Activated CD4-positive, alpha-beta memory T cell treated with anti-CD3 and anti-CD28 coated beads, Interleukin-2, amount 10 ng/mL, durations not matched to agents 7 days and 5 days (primary cell): ENCODE results near the gene XXYLT1. TPM values are rescaled to one million over a fixed set of nuclear protein-coding genes. Genes with fewer than 3 reads are reported as not detected.
"Not testable (repeated sequence)": the region's sequence is repeated elsewhere in the genome, so short reads cannot be mapped to it uniquely, and the experiment has no call there.

ENCODE experiments used
- CTCF ChIA-PET: fragments of 350-600 bp; sonication (Branson Sonifier 250); formaldehyde crosslinking; loops from one replicate; lab custom pipeline; 2021; ENCODE audit warnings: antibody characterized with exemption, inconsistent platforms; lab: Charles Lee
- POLR2A ChIA-PET: fragments of 350-600 bp; sonication (Branson Sonifier 250); formaldehyde crosslinking; loops from one replicate; lab custom pipeline; 2021; ENCODE audit warnings: antibody characterized with exemption; lab: Charles Lee
- DNase-seq: peaks from one replicate; pipeline ENCODE4 v3.0.0-alpha.2; 2020
- H3K27ac Mint-ChIP-seq: one replicate; pipeline ENCODE4 v1.8.0; 2021; ENCODE audit warnings: mild to moderate bottlenecking, mixed read lengths
- H3K27me3 Mint-ChIP-seq: one replicate; pipeline ENCODE4 v1.8.0; 2021; ENCODE audit warnings: mixed read lengths
- H3K36me3 Mint-ChIP-seq: one replicate; pipeline ENCODE4 v1.8.0; 2021; ENCODE audit warnings: low read depth, mixed read lengths
- H3K4me1 Mint-ChIP-seq: one replicate; pipeline ENCODE4 v1.8.0; 2021; ENCODE audit warnings: mixed read lengths
- H3K4me3 Mint-ChIP-seq: one replicate; pipeline ENCODE4 v1.8.0; 2021; ENCODE audit warnings: mild to moderate bottlenecking, mixed read lengths
- H3K9me3 Mint-ChIP-seq: one replicate; pipeline ENCODE4 v1.8.0; 2021; ENCODE audit warnings: mixed read lengths
- total RNA-seq, 2 experiments: library from RNA; stranded (reverse); gene quantifications; one replicate each; pipeline ENCODE4 v1.2.3, GENCODE V29; 2021

Gene XXYLT1
- total RNA-seq, 2 experiments from 2014 or later = 5.0 to 5.6 TPM

DNA sequence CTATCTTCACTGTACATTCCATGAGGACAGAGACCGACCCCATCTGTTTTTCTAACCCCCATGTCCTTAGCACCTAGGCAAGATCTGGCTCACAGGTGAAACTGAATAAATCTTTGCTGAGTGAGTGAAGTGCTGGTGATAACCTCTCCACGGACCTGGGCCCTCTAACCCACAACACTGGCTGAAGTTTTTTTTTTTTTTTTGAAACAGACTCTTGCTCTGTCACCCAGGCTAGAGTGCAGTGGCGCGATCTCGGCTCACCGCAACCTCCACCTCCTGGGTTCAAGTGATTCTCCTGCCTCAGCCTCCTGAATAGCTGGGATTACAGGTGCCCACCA lies 84.3 kb downstream of the XXYLT1 start:
- H3K27ac Mint-ChIP-seq, H3K27me3 Mint-ChIP-seq, DNase-seq, H3K4me3 Mint-ChIP-seq, POLR2A ChIA-PET, CTCF ChIA-PET, H3K9me3 Mint-ChIP-seq, H3K36me3 Mint-ChIP-seq: not testable (repeated sequence)
- peaks cover 48% of the 10 kb centered on the region for H3K4me1 Mint-ChIP-seq

DNA sequence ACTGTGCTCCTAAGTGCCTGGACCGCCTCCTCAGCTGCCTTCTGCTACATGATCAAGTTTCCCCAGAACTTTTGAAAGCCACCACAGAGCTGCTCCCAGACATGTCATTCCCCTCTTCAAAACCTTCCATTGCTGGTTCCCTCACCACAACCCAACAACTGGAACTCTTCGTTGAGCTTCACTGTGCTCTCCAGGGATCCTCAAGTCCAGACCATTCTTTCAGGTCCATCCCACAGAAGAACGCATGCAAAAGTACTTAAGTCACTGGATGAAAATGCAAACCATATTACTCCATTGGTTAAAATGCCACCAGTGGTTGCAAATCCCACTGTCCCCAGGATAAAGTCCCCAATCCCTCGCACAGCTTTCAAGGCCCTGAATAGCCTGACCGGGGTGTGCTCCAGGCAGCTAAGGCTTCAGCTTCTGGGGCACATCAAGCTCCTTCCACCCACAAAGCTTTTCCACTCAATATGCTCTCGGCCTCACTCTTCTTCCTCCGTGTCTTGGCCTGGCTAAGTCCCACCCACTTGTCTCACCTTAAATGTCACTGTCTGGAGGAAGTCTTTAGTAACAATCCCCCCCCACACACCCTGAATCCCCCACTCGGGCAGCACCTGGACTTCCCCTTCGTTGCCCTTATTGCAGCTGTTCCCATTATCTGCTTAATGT lies 84.8 kb downstream of the XXYLT1 start:
- Mint-ChIP-seq H3K9me3 (peaks cover 3% of the 10 kb centered on the region), H3K36me3 (no peaks in the 10 kb centered on the region), H3K4me3 (no peak overlapping the region), H3K4me1 (peaks cover 49% of the 10 kb centered on the region), H3K27ac (no peak overlapping the region), H3K27me3 (no peaks in the 10 kb centered on the region)
- CTCF ChIA-PET = no interaction called here
- POLR2A ChIA-PET = no interaction called here
- no peak for DNase-seq

DNA sequence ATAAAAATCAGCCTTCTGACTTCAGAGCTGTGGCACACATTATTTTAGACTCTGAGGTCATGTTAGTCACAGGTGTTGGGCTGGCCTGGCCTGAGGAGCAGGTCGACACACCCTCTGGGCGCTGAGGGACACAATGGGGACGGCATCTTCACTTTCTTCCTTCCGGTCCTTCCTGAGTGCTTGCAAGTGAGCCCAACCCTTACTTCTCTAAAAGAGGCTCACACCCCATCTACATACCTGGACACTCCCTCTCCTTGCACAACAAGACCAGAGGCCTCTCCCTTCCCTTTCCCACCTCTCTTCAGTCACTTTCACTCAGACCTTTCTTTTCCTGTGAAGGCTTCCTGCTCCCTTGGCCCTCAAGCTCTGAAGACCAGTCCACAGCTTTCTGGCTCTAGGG lies 85.4 kb downstream of the XXYLT1 start:
- Mint-ChIP-seq H3K9me3 (no peaks in the 10 kb centered on the region), H3K4me3 (no peak overlapping the region), H3K27ac (no peak overlapping the region), H3K27me3 (no peaks in the 10 kb centered on the region), H3K36me3 (no peaks in the 10 kb centered on the region), H3K4me1 (peaks cover 49% of the 10 kb centered on the region)
- ChIA-PET CTCF (no interaction called here), POLR2A (interaction anchor here (0.7 kb wide), 1 partner anchor 10 kb away, joined by 3 read pairs; no protein-coding TSS in a partner anchor)
- no peak for DNase-seq

DNA sequence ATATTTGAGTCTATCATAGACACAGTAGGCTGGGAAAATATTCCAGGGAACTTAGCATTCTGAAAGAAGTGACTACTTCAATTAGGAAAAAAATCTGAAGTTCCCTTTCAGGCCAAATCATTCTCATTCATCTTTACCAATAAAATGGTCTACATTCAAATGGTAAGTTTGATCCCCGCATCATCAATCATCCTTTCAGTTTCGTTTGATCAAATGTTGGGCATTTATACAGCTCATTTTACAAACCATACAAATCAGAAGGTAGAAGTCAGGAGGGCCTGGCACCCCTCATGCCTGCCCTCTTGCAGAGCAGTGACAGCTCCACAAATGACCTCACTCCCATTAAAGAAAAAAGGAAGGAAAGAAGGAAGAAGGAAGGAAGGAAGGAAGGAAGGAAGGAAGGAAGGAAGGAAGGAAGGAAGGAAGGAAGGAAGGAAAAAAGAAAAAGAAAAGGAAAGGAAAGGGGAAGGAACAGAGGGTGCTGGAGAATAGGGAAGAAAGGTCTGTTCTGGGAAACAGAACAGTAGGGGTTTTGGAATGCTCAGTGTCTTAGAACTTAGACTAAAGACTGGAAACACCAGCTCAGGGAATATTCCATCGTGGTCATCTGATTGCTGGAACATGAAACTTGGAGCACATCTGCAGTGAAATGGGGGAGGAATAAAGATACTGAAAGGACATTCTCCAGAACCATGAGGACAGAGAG lies 86.1 kb downstream of the XXYLT1 start:
- no peak for DNase-seq
- H3K4me3 Mint-ChIP-seq = no peak overlapping the region
- H3K27me3 Mint-ChIP-seq = no peaks in the 10 kb centered on the region
- peaks cover 49% of the 10 kb centered on the region for H3K4me1 Mint-ChIP-seq
- POLR2A ChIA-PET = interaction anchor here (0.7 kb wide), 1 partner anchor 10 kb away, joined by 3 read pairs; no protein-coding TSS in a partner anchor
- no peaks in the 10 kb centered on the region for H3K36me3 Mint-ChIP-seq
- H3K9me3 Mint-ChIP-seq = no peaks in the 10 kb centered on the region
- H3K27ac Mint-ChIP-seq = no peak overlapping the region
- CTCF ChIA-PET = interaction anchor here (0.7 kb wide), 1 partner anchor 1158 kb away, joined by 7 read pairs; no protein-coding TSS in a partner anchor

DNA sequence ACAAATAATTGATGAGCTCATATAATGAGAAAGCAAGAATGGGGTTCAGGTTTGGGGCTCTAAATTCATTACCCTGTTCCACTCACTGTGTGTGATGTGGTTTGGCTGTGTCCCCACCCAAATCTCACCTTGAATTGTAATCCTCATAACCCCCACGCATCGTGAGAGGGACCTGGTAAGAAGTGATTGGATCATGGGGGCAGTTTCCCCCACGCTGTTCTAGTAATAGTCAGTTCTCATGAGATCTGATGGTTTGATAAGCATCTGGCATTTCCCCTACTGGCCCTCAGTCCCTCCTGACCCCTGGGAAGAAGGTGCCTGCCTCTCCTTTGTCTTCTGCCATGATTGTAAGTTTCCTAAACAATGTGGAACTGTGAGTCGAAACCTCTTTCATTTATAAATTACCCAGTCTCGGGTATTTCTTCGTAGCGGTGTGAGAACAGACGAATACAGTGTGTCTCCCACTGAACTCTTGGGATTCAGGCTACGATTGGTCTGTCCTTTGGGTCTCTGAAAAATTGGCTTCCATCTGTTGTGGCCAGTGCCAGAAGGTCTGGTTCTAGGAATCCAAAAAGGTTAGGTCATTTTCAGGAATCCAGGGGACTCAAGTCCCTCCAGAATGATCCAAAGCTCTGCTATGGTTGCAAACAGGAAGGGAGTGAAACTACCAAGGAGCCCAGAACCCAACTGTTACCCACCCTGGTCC lies 87.7 kb downstream of the XXYLT1 start:
- Mint-ChIP-seq H3K9me3 (no peaks in the 10 kb centered on the region), H3K4me3 (no peak overlapping the region), H3K36me3 (no peaks in the 10 kb centered on the region), H3K27ac (peak overlapping the region; percentile 4), H3K27me3 (no peaks in the 10 kb centered on the region), H3K4me1 (peaks cover 49% of the 10 kb centered on the region)
- no peak for DNase-seq
- ChIA-PET CTCF (interaction anchor here (1.0 kb wide), 1 partner anchor 76 kb away, joined by 3 read pairs; no protein-coding TSS in a partner anchor), POLR2A (no interaction called here)

DNA sequence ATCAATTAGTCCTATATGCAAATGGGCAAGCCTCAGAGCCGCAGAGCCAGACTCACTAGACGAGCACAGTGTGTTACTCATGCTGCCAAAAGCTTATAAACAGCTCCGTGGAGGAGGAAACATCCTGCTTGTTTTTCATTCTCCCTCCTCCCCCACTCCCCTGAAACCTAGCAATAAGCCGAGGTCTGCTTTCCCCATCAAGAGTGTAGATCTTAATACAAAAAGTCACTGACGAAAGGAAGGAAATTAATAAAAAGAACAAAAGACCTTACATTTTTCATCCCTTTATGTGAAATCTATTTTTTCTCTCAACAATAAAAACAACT lies 88.5 kb downstream of the XXYLT1 start:
- no peaks in the 10 kb centered on the region for H3K9me3 Mint-ChIP-seq
- peak overlapping the region; percentile 10 for H3K4me3 Mint-ChIP-seq
- ChIA-PET CTCF (interaction anchor here (1.1 kb wide), 1 partner anchor 89 kb away, joined by 3 read pairs; the partner anchor contains the start of gene XXYLT1), POLR2A (no interaction called here)
- H3K4me1 Mint-ChIP-seq = peaks cover 48% of the 10 kb centered on the region
- no peak for DNase-seq
- no peak overlapping the region for H3K27ac Mint-ChIP-seq
- no peaks in the 10 kb centered on the region for H3K27me3 Mint-ChIP-seq
- H3K36me3 Mint-ChIP-seq = no peaks in the 10 kb centered on the region

DNA sequence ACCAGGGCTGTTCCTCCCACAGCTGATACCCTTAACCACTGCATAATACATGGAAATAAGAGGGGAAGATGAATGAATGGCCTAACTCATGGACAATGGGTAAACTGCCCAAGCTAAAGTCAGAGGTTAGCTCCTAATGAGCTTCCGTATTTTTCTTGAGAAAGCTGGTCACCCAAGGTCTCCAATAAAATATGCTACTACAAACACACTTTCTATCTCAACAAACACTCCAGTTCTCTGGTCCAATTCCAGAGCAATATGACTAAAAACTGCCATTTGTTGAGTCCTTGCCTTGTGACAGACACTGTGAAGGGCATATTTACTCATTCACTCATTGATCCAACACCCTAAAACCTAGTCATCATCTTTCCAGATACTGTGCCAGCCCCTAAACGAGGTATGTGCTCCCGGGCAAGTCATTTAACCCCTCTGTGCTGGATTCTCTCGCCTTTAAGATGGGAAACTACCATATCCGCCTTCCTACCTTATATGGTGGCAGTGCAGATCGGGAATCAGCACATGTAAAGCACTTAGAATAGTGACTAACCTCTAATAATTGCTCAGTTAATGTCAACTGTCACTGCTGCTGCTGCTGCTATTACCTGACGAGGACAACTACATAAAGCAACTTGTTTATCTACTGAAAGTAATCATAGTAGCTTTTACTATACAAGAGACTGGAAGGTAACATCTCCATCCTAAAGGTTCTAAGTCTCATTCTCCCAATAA lies 89.1 kb downstream of the XXYLT1 start:
- Mint-ChIP-seq H3K36me3 (no peaks in the 10 kb centered on the region), H3K4me1 (peaks cover 48% of the 10 kb centered on the region), H3K27me3 (no peaks in the 10 kb centered on the region), H3K9me3 (no peaks in the 10 kb centered on the region), H3K27ac (no peak overlapping the region), H3K4me3 (no peak overlapping the region)
- ChIA-PET CTCF (interaction anchor here (1.1 kb wide), 1 partner anchor 89 kb away, joined by 3 read pairs; the partner anchor contains the start of gene XXYLT1), POLR2A (no interaction called here)
- no peak for DNase-seq

DNA sequence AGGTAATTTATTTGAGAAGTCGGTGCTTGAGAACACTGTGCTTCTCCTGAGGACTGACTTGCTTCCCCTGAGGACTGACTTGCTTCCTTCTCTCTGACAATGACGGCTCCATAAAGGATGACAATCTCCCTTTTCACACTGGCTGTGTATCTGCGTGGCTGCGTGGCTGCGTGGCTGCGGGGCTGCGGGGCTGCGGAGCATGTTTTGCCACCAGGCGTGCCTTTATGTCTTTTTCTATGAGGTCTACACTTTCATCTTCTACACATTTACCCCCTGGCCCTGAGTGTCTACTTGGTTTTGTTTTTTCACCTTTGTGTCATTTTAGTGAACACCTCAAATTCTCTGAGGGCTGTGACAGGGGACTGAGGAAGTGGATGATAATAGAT lies 89.9 kb downstream of the XXYLT1 start:
- Mint-ChIP-seq H3K4me1 (peaks cover 42% of the 10 kb centered on the region), H3K4me3 (no peak overlapping the region), H3K9me3 (no peaks in the 10 kb centered on the region), H3K27me3 (no peaks in the 10 kb centered on the region), H3K36me3 (no peaks in the 10 kb centered on the region), H3K27ac (no peak overlapping the region)
- POLR2A ChIA-PET = no interaction called here
- CTCF ChIA-PET = no interaction called here
- no peak for DNase-seq

DNA sequence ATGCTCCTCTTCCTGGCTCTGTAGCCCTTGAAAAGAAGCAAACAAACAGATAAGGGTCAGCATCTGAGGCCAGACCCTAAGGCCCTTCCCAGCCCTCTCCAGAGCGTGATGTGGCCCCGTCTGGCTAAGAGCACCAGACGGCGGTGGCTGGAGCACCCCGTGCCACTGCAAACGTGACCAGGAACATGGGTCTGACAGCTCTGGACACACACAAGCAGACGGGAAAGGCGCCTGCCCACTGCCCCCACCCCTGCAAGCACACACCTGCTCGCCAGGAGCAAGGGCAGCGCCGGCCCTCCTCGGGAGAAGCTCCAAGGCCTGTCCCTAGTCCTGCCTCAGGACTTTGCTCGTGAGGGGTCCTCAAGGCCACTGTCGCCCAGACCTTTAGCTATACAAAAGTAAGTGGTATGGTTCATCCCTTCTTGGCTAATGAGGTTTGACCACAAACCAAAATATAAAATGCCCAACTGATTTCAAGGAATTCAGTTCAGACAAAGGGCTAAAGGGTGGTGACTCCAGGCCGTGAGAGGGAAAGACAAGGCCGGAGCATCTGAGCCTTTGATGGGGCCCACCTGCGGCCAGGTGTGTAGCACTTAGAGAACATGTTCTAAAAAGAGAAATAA lies 90.4 kb downstream of the XXYLT1 start:
- no peaks in the 10 kb centered on the region for H3K9me3 Mint-ChIP-seq
- CTCF ChIA-PET = no interaction called here

DNA sequence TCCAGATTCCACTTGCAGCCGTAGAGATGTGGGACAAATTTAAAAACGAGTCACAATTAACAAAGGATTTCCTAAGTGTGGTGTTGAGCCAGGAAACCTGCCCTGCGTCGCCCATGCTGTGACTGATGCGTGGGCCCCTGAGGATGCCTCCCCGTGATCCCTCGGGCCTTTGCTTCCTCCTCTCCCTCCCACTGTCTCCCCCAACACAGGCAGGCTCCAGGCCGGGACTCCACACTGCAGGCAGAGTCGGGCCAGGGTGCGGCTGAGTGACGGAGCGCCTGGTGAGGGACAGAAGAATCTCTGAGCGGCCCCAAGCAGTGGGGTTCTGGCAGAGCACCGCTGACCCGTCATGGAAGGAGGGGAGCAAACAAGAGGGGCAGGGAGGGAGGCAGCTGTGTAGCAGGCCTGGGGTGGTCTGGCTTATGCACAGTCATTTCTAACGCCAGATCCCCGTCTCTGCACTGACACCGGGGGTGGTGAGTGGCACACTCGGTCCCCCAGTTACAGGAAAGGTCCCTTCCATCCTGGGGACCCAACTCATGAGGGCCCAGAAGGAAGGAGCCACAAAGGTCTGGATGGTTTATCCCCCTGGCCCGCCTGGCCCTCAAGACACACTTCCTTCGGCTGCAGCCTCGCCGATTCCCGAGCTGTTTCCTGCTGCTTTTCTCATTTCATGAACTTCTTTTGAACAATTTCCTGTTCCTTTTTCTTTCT lies 91.0 kb downstream of the XXYLT1 start:
- no peaks in the 10 kb centered on the region for H3K9me3 Mint-ChIP-seq
- DNase-seq = no peak
- ChIA-PET CTCF (no interaction called here), POLR2A (no interaction called here)
- H3K27me3 Mint-ChIP-seq = no peaks in the 10 kb centered on the region
- no peak overlapping the region for H3K4me3 Mint-ChIP-seq
- no peaks in the 10 kb centered on the region for H3K36me3 Mint-ChIP-seq
- H3K27ac Mint-ChIP-seq = no peak overlapping the region
- H3K4me1 Mint-ChIP-seq = peaks cover 33% of the 10 kb centered on the region

More for the DNA sequence above, 90.4 kb downstream of the XXYLT1 start:
- Mint-ChIP-seq H3K27ac (no peak overlapping the region), H3K4me3 (no peak overlapping the region), H3K36me3 (no peaks in the 10 kb centered on the region), H3K27me3 (no peaks in the 10 kb centered on the region), H3K4me1 (peaks cover 37% of the 10 kb centered on the region)
- DNase-seq = no peak
- POLR2A ChIA-PET = no interaction called here

DNA sequence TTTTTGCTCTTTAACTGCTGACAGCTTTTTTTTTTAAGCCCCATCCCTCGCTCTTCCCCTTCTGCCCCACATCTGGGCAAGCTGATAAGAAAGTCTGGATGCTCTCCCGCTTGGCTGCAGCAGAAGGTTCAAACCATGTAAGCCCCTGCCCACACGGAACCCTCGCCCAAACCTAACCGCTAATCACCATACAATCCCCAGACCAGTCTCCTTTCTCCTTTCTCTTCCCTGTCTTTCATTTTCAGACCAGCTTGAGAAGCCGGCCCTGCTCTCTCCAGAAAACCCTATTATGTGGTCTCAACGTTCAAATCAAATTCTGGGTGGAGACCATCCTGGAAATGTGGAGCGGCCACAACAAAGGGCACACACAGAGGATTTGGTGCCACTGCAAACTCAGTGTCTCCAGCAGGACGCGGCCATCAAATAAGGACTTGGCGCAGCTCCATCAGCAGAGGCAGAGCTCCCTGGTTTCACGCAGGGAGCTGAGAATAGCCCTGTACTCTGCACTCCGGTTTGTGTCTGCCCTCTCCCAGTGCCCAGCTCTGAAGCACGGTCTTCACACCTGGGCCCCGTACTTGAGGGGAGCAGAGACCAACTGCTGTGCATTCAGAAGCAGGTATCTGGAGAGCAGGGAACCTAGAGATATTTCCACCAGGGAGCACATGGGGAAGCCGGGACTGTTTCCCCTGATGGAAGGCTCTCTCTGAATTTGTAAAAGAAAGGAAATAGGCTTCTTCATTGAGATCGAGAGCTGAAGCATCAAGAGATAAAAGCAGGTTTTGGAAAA lies 92.6 kb downstream of the XXYLT1 start:
- no peak overlapping the region for H3K27ac Mint-ChIP-seq
- peaks cover 18% of the 10 kb centered on the region for H3K4me1 Mint-ChIP-seq
- no peaks in the 10 kb centered on the region for H3K36me3 Mint-ChIP-seq
- no peaks in the 10 kb centered on the region for H3K9me3 Mint-ChIP-seq
- no peak overlapping the region for H3K4me3 Mint-ChIP-seq
- CTCF ChIA-PET = no interaction called here
- DNase-seq = no peak
- H3K27me3 Mint-ChIP-seq = no peaks in the 10 kb centered on the region
- POLR2A ChIA-PET = no interaction called here
